Natural killer cell (primary cell): ENCODE data around the gene PLA2G4A. TPM values are rescaled to one million over a fixed set of nuclear protein-coding genes. Genes with fewer than 3 reads are reported as not detected.
"Not testable (repeated sequence)": the region's sequence is repeated elsewhere in the genome, so short reads cannot be mapped to it uniquely, and the experiment has no call there.

Experiments used
- ATAC-seq, 3 donors: fragments of 150-1000 bp in 2 of 3; fragments of 200-7000 bp in 1 of 3; cut with Tn5 transposase; 1 replicate in 1 of 3; 2 replicates in 2 of 3; pipeline ENCODE4 v1.10.0; 2021; ENCODE audit warnings: mild to moderate bottlenecking in 2 of 3, moderate library complexity in 2 of 3
- DNase-seq, 2 donors: peaks; one replicate each; pipeline versions ENCODE4 v3.0.0 to v3.0.0-alpha.2; 2013 to 2021; ENCODE audit warnings: mixed read lengths in 1 of 2
- H3K27ac ChIP-seq: one replicate; pipeline ENCODE4 v1.5.1; 2013; ENCODE audit warnings: mild to moderate bottlenecking, low read length
- H3K27me3 ChIP-seq: one replicate; pipeline ENCODE4 v1.6.1; 2013; ENCODE audit warnings: low read length; ENCODE audit not compliant: control insufficient read depth, insufficient read depth
- H3K36me3 ChIP-seq: one replicate; pipeline ENCODE4 v1.6.1; 2013; ENCODE audit warnings: low read length; ENCODE audit not compliant: control insufficient read depth, insufficient read depth
- H3K4me1 ChIP-seq: one replicate; pipeline ENCODE4 v1.6.1; 2013; ENCODE audit warnings: low read length; ENCODE audit not compliant: control insufficient read depth, insufficient read depth
- H3K4me3 ChIP-seq: one replicate; pipeline ENCODE4 v1.5.1; 2013; ENCODE audit warnings: low read length
- H3K9me3 ChIP-seq: one replicate; pipeline ENCODE4 v1.6.1; 2013; ENCODE audit warnings: low read length; ENCODE audit not compliant: control insufficient read depth, insufficient read depth
- H3K27ac Mint-ChIP-seq, 2 donors: one replicate each; pipeline ENCODE4 v1.8.0; 2022; ENCODE audit warnings: mild to moderate bottlenecking in 2 of 2, mixed read lengths in 2 of 2, moderate library complexity in 1 of 2
- H3K27me3 Mint-ChIP-seq, 2 donors: one replicate each; pipeline ENCODE4 v1.8.0; 2022; ENCODE audit warnings: low read depth in 2 of 2, mixed read lengths in 2 of 2
- H3K36me3 Mint-ChIP-seq: one replicate; pipeline ENCODE4 v1.8.0; 2022; ENCODE audit warnings: mixed read lengths
- H3K4me1 Mint-ChIP-seq, 2 donors: one replicate each; pipeline ENCODE4 v1.8.0; 2022; ENCODE audit warnings: mixed read lengths in 2 of 2
- H3K4me3 Mint-ChIP-seq: one replicate; pipeline ENCODE4 v1.8.0; 2022; ENCODE audit warnings: mild to moderate bottlenecking, moderate library complexity, mixed read lengths
- H3K9me3 Mint-ChIP-seq, 2 donors: one replicate each; pipeline ENCODE4 v1.8.0; 2022; ENCODE audit warnings: mixed read lengths in 2 of 2
- WGBS: methylation state at CpG from one replicate; pipeline ENCODE4 v1.1.7; 2013; ENCODE audit warnings: missing lambda C conversion rate; ENCODE audit not compliant: insufficient coverage; 5-methylcytosine and 5-hydroxymethylcytosine counted together
- intact Hi-C: fragments of 100-400 bp; cut with micrococcal nuclease; formaldehyde crosslinking; loops from one replicate; pipeline ENCODE4 v1.14.2; 2022
- total RNA-seq, 4 donors: library from RNA; stranded (reverse); fragments of 120-200 nt in 1 of 4; gene quantifications; one replicate each; pipeline versions ENCODE4 v1.2.3 to v1.2.4, GENCODE V29; 2013 to 2022
- TF ChIP-seq, protein P1 (sequence below): fragments of 200-600 bp; IDR thresholded peaks from one replicate; pipeline ENCODE4 v1.8.0; 2022; ENCODE audit warnings: antibody characterized with exemption

Gene PLA2G4A
- total RNA-seq, 3 donors from 2014 or later (not counting 1 experiment from before 2014, with no cell fraction given) = 0.33 to 1.3 (median 0.45) TPM

DNA sequence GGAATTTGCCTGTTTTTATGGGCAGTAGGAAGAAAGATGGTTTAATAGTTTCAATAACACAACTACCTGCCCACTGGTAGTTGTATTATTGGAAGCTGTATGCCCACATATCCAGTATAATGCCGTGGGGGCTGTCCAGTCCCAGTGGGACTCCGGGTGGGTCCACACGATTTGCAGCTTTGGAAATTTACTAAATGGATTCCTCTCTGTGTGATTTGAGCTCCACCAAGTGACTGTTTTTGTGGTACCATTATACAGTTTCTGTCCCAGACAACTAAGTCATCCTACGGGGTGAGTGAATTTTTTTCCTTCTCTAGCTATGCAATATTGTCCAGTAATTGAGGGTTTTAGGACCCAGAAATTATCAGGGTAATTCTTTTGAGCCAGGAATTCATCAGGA lies 86.8 kb downstream of the PLA2G4A start:
- H3K4me3 ChIP-seq = no peak overlapping the region
- no peak for ATAC-seq
- H3K9me3 Mint-ChIP-seq = peaks cover 0 to 2% of the 10 kb centered on the region in 2 donors
- no peak for DNase-seq
- H3K36me3 Mint-ChIP-seq = no peaks in the 10 kb centered on the region
- intact Hi-C loops = no loop called here
- H3K36me3 ChIP-seq = no peaks in the 10 kb centered on the region
- 85% methylated on average over 3 of the region's 4 CpGs for WGBS
- H3K4me1 ChIP-seq = no peaks in the 10 kb centered on the region
- no peaks in the 10 kb centered on the region for H3K27me3 Mint-ChIP-seq
- TF ChIP-seq, protein P1, sequence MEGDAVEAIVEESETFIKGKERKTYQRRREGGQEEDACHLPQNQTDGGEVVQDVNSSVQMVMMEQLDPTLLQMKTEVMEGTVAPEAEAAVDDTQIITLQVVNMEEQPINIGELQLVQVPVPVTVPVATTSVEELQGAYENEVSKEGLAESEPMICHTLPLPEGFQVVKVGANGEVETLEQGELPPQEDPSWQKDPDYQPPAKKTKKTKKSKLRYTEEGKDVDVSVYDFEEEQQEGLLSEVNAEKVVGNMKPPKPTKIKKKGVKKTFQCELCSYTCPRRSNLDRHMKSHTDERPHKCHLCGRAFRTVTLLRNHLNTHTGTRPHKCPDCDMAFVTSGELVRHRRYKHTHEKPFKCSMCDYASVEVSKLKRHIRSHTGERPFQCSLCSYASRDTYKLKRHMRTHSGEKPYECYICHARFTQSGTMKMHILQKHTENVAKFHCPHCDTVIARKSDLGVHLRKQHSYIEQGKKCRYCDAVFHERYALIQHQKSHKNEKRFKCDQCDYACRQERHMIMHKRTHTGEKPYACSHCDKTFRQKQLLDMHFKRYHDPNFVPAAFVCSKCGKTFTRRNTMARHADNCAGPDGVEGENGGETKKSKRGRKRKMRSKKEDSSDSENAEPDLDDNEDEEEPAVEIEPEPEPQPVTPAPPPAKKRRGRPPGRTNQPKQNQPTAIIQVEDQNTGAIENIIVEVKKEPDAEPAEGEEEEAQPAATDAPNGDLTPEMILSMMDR = no peak
- H3K27ac Mint-ChIP-seq = no peak overlapping the region
- no peaks in the 10 kb centered on the region for H3K27me3 ChIP-seq
- H3K4me1 Mint-ChIP-seq = no peaks in the 10 kb centered on the region
- no peaks in the 10 kb centered on the region for H3K9me3 ChIP-seq
- no peak overlapping the region for H3K27ac ChIP-seq
- H3K4me3 Mint-ChIP-seq = no peak overlapping the region

DNA sequence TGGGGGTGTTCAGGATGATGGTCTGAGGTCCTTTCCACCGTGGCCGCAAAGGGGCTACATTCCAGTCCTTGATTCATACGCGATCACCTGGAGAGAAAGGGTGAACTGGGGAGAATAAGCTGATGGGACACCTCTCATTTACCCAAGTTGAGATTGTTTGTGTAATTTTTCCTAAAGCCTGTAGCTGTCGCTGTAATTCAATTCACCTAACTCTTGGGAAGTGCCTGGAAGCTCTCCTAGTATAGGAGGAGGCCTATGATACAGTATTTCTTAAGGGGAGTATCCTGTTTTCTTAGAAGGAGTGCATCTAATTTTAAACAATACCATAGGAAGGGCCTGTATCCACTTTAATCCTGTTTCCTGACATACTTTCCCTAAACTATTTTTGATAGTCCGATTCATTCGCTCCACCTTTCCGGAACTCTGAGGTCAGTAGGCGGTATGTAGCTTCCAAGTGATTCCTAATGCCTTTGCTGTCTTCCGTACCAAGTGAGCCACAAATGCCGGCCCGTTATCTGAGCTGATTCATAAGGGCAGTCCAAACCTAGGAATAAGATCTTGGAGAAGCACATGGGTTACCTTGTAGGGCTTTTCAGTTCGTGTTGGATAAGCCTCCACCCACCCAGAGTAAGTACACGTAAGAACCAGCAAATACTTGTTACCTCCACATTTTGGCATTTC lies 88.5 kb downstream of the PLA2G4A start:
- H3K4me1 Mint-ChIP-seq = peaks cover 0 to 13% of the 10 kb centered on the region in 2 donors
- ATAC-seq, H3K27me3 ChIP-seq, H3K27ac ChIP-seq, H3K36me3 Mint-ChIP-seq, H3K4me1 ChIP-seq, intact Hi-C loops, H3K4me3 ChIP-seq, H3K9me3 ChIP-seq, DNase-seq, H3K4me3 Mint-ChIP-seq, H3K27ac Mint-ChIP-seq, H3K9me3 Mint-ChIP-seq, H3K36me3 ChIP-seq, H3K27me3 Mint-ChIP-seq: not testable (repeated sequence)
- WGBS = 95% methylated on average over 10 of the region's 14 CpGs

DNA sequence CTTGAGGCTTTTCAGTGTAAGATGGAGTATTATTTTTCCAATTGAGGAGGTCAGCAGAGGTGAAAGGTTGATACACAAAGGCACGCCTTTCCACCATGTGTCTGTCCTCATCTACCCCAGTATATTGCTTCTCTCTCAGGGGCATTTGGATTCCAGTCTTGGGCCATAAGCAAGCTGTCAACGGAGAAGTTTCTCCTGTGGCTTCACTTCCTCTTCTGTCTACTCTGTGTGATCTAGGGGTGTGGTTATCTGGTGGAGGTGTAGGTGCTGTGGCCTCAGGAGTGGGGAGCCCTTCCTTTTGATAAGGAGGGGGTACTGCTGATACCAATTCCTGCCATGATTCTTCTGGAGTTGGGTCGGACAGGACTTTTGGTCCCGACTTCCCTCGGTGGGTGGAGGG lies 92.6 kb downstream of the PLA2G4A start:
- H3K4me3 Mint-ChIP-seq, H3K27ac ChIP-seq, ATAC-seq, H3K27me3 Mint-ChIP-seq, H3K36me3 Mint-ChIP-seq, DNase-seq, H3K4me1 ChIP-seq, intact Hi-C loops, H3K9me3 Mint-ChIP-seq, H3K9me3 ChIP-seq, H3K36me3 ChIP-seq, H3K4me3 ChIP-seq, H3K27me3 ChIP-seq, H3K27ac Mint-ChIP-seq: not testable (repeated sequence)
- WGBS = 72% methylated on average over 5 of the region's 5 CpGs
- H3K4me1 Mint-ChIP-seq = peaks cover 0 to 17% of the 10 kb centered on the region in 2 donors

DNA sequence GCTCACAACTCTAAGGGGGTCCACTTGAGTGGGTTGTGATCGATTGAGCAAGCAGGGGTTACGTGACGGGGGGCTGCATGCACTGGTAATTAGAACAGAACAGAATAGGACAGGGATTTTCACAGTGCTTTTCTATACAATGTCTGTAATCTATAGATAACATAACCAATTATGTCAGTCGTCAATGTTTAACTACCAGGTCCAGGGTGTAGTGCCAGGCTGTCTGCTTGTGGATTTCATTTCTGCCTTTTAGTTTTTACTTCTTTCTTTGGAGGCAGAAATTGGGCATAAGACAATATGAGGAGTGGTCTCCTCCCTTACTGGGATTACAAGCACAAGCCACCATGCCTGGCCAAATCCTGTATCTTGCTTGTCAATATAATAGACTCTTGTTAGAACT lies 94.1 kb downstream of the PLA2G4A start:
- DNase-seq, H3K9me3 Mint-ChIP-seq, H3K27ac ChIP-seq, H3K36me3 Mint-ChIP-seq, H3K27me3 ChIP-seq, intact Hi-C loops, H3K27ac Mint-ChIP-seq, H3K27me3 Mint-ChIP-seq, H3K4me3 Mint-ChIP-seq, H3K4me3 ChIP-seq, H3K36me3 ChIP-seq, H3K4me1 ChIP-seq, ATAC-seq, H3K9me3 ChIP-seq: not testable (repeated sequence)
- 100% methylated on average over 3 of the region's 4 CpGs for WGBS
- peaks cover 0 to 17% of the 10 kb centered on the region in 2 donors for H3K4me1 Mint-ChIP-seq

DNA sequence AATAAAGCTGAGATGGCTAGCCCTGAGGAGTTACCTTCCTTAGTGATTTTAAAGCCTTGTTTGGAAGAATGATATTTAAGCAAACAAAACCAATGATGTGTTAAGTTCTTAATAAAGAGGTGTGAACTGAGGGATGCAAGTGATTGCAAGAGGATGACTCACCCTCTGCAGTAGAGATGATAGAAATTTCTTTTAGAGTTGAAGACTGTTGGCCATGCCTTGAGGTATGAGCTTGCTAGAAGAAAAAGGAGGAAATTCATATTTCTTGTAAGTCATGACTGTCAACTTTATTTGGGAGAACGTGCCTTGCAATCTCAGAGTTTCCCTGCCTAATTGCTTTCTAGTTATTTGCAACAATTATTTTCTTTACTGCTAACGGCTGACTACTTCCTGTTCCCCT lies 94.7 kb downstream of the PLA2G4A start:
- DNase-seq = no peak
- H3K4me3 Mint-ChIP-seq = no peak overlapping the region
- peaks cover 6 to 9% of the 10 kb centered on the region in 2 donors for H3K9me3 Mint-ChIP-seq
- Histone ChIP-seq H3K9me3 (no peaks in the 10 kb centered on the region), H3K4me1 (no peaks in the 10 kb centered on the region), H3K27me3 (no peaks in the 10 kb centered on the region), H3K4me3 (no peak overlapping the region), H3K27ac (no peak overlapping the region), H3K36me3 (no peaks in the 10 kb centered on the region)
- H3K4me1 Mint-ChIP-seq = peaks cover 0 to 17% of the 10 kb centered on the region in 2 donors
- no peak overlapping the region for H3K27ac Mint-ChIP-seq
- intact Hi-C loops = no loop called here
- H3K27me3 Mint-ChIP-seq = no peaks in the 10 kb centered on the region
- ATAC-seq = peak in 2 of 3 donors; percentile 38 to 64
- no peaks in the 10 kb centered on the region for H3K36me3 Mint-ChIP-seq
- 58% methylated on average over 2 of the region's 2 CpGs for WGBS
- TF ChIP-seq, protein P1 = no peak
